HG03139 (cell line): ENCODE data around the gene PAEP.
"Not testable (repeated sequence)": the region's sequence is repeated elsewhere in the genome, so short reads cannot be mapped to it uniquely, and the experiment has no call there.

Experiments
- ATAC-seq: cut with Tn5 transposase; IDR thresholded peaks from one replicate; pipeline ENCODE4 v1.9.1; 2021; ENCODE audit not compliant: unreplicated experiment

PAEP gene

GRCh38 chr9:135561391-135562234 lies at the start of gene PAEP:
TSS of gene PAEP (plus strand) at chr9:135561756.
- no peak for ATAC-seq

GRCh38 chr9:135512241-135512603 lies 49.3 kb upstream of the PAEP start:
- no peak for ATAC-seq

DNA sequence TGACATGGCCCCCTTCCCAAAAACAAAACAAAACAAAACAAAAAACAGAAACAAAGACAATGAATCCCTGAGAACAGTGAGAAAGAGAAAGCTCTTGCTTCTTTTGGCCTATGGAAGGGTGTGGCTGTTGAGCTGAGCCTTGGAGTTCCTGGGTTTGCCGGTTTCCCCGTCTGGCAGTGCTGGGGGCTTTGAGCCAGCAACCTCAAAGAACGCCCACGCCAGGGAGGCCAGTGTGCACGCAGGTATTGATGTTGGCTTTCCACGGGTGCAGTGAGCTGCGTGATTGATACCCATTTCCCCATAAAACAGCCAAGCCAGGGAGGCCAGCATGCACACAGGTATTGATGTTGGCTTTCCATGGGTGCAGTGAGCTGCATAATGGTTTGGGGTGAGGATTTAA lies 48.7 kb upstream of the PAEP start:
- ATAC-seq = no peak

DNA sequence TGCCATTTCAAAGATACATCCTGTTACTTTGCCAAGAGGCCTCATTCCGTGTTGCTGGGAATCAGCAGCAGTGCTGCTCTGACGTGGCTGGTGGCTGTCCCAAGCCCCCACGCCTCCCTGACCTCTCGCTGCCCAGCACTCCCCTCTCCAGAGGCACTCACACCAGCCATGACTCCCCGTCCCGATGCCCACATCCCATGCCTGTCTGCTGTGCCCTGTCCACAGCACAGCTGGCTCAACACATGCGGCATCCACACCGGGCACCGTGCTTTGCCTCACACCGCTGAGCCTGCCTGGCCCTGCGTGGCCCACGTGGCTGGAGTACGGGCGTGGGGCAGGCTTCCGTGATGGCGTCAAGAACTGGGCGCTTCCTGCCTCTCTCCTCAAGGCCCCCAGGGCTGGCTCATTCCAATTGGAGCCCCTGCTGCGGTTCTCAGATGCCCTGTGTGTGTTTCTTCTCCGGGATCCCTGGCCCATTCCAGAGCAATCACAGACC lies 48.2 kb upstream of the PAEP start:
- no peak for ATAC-seq

- ATAC-seq = not testable (repeated sequence)
These were observed 47.6 kb upstream of the PAEP start for GRCh38 chr9:135513906-135514305.

GRCh38 chr9:135514342-135515082 lies 47.0 kb upstream of the PAEP start:
- no peak for ATAC-seq

DNA sequence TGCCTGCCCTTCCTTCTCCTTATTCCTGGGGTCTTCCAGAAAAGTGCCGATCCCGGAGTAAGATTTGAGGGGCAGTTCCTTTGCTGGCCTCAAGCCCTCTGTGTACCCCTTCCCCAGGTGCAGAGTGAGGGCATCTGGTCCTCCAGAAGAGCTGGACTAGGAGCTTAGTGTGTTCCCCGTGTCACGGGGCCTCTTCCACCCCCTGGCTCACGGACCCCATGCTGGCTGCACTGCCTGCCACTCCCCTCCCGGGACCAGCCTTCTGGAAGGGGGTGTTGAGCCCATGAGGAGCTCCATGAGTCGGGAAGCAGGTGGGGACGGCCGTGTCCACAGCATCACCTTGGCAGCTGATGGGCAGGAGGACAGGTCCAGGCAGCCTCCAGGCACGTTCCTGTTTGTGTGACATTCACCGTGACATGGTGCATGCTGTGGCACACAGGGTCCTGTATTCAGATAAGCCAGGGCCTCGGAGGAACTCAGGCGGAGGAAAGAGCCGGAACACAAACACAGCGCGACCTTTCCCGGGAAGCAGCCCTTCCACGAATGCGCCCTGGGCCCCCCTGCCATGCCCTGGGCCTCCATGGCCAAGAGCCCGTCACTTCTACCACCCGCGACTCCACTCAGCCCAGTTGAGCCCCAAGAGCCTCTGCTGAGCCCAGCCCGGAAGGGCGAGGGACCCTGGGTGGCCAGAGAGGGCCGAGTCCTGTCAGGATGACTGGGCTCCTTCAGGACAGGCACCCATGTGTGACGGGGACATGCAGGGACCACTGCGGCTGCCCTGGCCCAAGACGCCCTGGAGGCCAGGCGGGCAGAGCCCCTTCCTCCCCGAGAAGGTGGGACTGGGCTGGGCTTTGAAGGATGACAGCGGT lies 46.2 kb upstream of the PAEP start:
- ATAC-seq = no peak

DNA sequence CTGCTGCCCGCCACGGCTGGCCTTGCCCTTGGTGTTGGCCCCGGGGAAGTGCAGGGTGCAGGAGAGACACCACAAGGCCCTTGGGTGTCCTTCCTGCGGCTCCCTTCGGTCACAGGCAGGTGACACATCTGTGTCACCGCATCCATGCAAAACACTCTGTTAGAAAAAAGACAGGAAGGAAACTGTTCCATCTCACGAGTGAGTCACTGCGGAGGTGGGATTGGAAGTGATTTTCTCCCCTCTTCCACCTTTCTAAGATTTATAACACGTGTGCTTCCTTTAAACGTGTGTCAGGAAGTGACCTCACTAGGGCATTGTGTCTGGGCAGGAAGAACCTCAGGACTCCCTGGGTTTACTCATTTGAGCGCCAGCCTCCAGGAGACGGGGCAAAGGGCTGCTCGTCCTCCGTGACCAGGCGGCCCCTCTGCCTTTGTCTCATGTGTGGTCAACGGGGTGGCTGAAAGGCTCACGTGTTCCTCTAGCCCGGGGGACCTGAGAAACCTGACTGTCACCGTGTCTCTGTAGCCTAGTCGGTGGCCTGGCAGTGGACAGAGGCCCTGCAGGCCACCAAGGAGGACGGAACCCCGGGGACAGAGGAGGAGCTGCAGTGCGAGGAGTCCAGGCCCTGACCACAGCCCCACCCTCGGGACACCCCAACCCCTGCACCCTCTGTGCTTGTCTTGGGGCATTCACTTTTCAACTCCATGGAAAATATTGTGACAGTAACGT lies 45.3 kb upstream of the PAEP start:
- no peak for ATAC-seq

DNA sequence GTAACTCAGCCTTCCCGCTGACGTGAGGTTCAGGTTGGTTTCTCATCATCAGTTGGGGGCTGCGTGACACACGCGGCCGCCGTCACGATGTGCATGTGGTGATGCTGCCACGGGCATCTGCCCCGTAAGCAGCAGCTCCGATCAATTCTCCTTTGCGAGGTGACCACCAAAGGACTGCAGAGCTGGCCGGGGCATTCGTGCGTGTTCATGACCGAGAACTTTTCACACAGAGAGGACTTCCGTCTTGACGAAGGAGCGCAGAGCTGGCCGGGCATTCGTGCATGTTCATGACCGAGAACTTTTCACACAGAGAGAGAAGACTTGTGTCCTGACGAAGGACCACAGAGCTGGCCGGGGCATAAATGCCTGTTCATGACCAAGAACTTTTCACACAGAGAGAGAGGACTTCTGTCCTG lies 44.1 kb upstream of the PAEP start:
- ATAC-seq = no peak

DNA sequence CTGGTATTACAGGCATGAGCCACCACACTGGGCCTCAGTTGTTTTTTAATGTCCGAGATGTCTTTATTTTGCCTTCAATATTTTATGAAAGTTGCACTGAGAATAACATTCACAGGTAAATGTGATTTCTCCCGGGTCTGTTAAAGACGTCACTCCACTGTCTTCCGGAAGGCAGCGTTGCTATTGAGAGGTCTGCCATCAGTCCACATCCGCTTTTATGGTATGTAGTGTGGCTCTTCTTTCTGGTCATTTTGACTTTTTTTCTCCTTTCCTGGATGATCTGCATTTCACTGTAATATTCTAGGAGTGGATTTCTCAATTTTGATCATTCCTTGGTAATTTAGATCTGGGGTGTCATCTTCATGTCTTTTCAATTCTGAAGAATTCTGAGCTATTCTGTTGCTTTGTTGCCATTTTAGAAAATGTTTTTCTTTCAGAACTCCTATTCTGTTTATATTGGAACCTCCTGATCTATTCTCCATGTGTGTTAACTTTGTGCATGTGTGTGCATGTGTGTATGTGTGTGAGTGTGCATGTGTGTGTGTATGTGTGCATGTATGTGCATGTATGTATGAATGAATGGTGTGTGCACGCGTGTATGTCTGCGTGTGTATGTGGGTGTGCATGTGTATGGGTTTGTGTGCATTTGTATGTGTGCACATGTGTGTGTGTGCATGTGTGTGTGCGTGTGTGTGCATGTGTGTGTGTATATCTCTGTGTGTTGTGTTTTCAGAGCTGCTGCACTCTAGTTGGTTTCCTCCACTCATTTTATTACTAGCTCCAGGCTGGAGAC lies 42.2 kb upstream of the PAEP start:
- ATAC-seq = no peak

- no peak for ATAC-seq
These were observed 40.5 kb upstream of the PAEP start, which contains the start of gene LCN1 for GRCh38 chr9:135520916-135521607. TSS of gene LCN1 (plus strand) at chr9:135521440. CDS start at chr9:135521498, 58 bp downstream.

DNA sequence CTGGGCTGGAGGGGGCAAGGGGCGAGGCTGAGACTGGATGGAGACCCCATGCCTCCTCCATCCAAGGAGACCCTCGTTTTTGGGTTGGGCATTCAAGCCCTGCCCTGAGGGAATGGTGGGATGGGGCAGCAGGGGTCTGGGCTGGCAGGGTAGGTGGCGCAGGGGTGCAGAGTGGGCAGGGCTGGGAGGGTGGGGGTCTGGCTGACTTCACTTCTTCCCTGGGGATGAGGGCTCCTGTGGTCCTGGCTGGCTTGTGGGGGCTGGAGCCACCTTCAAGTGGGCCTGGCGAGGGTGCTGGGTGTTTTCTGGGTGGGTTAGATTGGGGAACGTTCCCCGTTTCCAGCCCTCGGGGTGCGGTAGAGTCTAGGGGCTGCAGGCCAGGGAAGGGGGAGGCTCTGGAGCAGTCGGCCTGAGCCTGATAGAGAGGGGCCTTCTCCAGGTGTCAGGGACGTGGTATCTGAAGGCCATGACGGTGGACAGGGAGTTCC lies 39.9 kb upstream of the PAEP start:
- no peak for ATAC-seq

DNA sequence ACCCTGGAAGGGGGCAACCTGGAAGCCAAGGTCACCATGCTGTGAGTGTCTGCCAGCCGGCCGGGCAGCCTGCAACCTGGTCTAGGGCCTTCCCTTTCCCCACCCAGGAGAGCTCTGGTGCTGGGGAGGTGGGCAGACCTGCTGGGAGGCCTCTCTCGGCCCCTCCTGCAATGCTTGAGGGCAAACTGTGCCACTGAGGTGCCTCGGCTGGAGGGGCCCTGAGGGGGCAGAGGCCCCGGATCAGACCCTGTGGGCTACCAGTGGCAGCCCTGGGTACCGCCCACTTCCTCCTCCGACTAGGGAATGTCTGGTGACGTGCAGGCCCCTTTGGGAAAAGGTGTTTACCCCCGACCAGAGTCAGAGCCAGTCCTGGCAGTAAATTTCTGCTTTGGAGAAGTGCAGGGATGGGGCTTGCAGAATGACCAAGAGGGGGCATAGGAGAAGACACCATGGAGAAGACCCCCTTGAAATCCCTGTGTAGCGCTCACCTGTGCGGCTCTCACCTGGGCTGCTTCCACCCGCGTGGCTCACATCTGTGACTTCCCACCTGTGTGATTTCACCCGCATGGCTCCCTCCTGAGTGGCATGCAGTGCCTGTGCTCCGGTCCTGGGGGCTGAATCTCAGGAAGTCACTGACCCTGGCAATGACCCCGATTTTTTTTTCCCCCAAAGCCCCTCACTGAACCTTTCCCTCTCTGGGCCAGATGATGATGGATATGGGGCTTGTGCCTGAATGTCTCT lies 39.2 kb upstream of the PAEP start:
- no peak for ATAC-seq

GRCh38 chr9:135522931-135523330 lies 38.6 kb upstream of the PAEP start:
- no peak for ATAC-seq

DNA sequence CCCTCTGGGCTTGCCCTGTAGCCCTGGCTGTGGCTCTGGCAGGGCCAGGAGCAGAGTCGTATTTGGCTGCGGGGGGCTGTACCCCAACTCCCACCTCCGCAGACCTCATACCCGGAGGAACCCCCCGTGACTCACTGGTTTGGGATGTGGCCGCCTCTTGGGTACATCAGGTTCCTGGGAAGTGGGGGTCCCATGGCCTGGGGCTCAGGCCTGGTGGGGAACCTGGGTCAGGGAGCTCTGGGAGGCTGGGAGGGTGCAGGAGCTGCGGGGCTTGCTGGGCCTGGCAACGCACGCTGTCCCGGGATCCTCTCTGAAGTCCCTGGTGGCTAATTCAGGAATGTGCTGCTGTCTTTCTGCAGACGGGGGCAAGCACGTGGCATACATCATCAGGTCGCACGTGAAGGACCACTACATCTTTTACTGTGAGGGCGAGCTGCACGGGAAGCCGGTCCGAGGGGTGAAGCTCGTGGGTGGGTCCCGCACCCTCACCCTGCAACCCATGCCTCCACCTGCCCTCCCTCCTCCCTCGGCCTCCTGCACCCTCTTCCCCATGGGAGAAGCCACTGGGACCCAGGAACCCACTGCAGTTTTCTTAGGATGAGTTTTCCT lies 37.9 kb upstream of the PAEP start:
- no peak for ATAC-seq

- no peak for ATAC-seq
These were observed 37.3 kb upstream of the PAEP start for GRCh38 chr9:135524130-135524861.
